Epithelial cell of esophagus (primary cell): Measurements from ENCODE around the gene MANBA.
A peak's percentile ranks its signal among the peaks of the same experiment; 100 is the strongest.
"Not testable (repeated sequence)": the region's sequence is repeated elsewhere in the genome, so short reads cannot be mapped to it uniquely, and the experiment has no call there.

ENCODE experiments used
- DNase-seq: peaks from one replicate; pipeline ENCODE4 v3.0.0; 2010; ENCODE audit warnings: low read depth
- H3K4me3 ChIP-seq: 2 replicates; pipeline ENCODE4 v1.5.1; 2011; ENCODE audit warnings: mild to moderate bottlenecking, low read length, control low read depth
- CTCF ChIP-seq: IDR thresholded peaks from 2 replicates; pipeline ENCODE4 v1.5.1; 2011; ENCODE audit warnings: low read depth, mild to moderate bottlenecking, low read length, control low read depth, inconsistent platforms; ENCODE audit not compliant: insufficient read depth; ENCODE audit errors: missing control alignments

Gene MANBA

GRCh38 chr4:102710986-102711385 lies 49.8 kb downstream of the MANBA start:
- no peak for TF ChIP-seq CTCF
- no peak overlapping the region for H3K4me3 ChIP-seq
- no peak for DNase-seq

- not testable (repeated sequence) for H3K4me3 ChIP-seq, DNase-seq
Measured at GRCh38 chr4:102709060-102709459, 51.7 kb downstream of the MANBA start.

GRCh38 chr4:102707150-102707549 lies 53.6 kb downstream of the MANBA start:
- no peak for DNase-seq
- TF ChIP-seq CTCF = no peak

GRCh38 chr4:102705391-102705935 lies 55.3 kb downstream of the MANBA start:
- H3K4me3 ChIP-seq = no peak overlapping the region
- no peak for DNase-seq
- TF ChIP-seq CTCF = no peak

More at GRCh38 chr4:102707150-102707549, 53.6 kb downstream of the MANBA start:
- no peak overlapping the region for H3K4me3 ChIP-seq

- DNase-seq = no peak
Measured at GRCh38 chr4:102696758-102697157, 64.0 kb downstream of the MANBA start.

GRCh38 chr4:102694791-102695190 lies 66.0 kb downstream of the MANBA start:
- TF ChIP-seq CTCF = no peak
- peak; percentile 28 for DNase-seq
- H3K4me3 ChIP-seq = no peak overlapping the region

More at GRCh38 chr4:102696758-102697157, 64.0 kb downstream of the MANBA start:
- H3K4me3 ChIP-seq = no peak overlapping the region
- TF ChIP-seq CTCF = no peak

- no peak overlapping the region for H3K4me3 ChIP-seq
- no peak for TF ChIP-seq CTCF
- no peak for DNase-seq
Measured at GRCh38 chr4:102693861-102694260, 66.9 kb downstream of the MANBA start.
